ENCODE results near the gene CLDN7. TPM values are rescaled to one million over a fixed set of nuclear protein-coding genes. Genes with fewer than 3 reads are reported as not detected.

CLDN7 gene
- total RNA-seq, 1 experiment from 2014 or later = 286 TPM

GRCh38 chr17:7215652-7216180 is 46.6 kb downstream of the CLDN7 start:
- peaks cover 10% of the 10 kb centered on the region for H3K79me2 ChIP-seq (ENCODE audit: insufficient read depth, low read length)
- H2AFZ ChIP-seq (ENCODE audit: low read depth, low read length, poor library complexity, severe bottlenecking) = no peak overlapping the region
- RAD21 ChIA-PET (ENCODE audit: low non-redundant PET in 1 of 2, low total read pairs in 2 of 2, uncharacterized antibody in 2 of 2, unreplicated experiment in 2 of 2) = no interaction called here
- intact Hi-C loops (cut with micrococcal nuclease) = no loop called here
- TF ChIP-seq TCF7L2 (IDR thresholded peaks at IDR 0.05; ENCODE audit: borderline replicate concordance, extremely low read depth, insufficient read depth, insufficient read length) (no peak), POLR2AphosphoS5 (IDR thresholded peaks at IDR 0.05; ENCODE audit: low read depth, low read length) (no peak), FOSL1 (IDR thresholded peaks at IDR 0.05; ENCODE audit: low read depth) (no peak), CBX3 (IDR thresholded peaks at IDR 0.05; ENCODE audit: low read depth) (no peak), ZNF274 (IDR thresholded peaks at IDR 0.05; ENCODE audit: low read depth, low read length) (no peak), EZH2phosphoT487 (IDR thresholded peaks at IDR 0.05; ENCODE audit: borderline replicate concordance) (no peak), ELF1 (IDR thresholded peaks at IDR 0.05; ENCODE audit: borderline replicate concordance, low read depth) (no peak), JUND (IDR thresholded peaks at IDR 0.05) (no peak), EGR1 (IDR thresholded peaks at IDR 0.05; ENCODE audit: low read depth) (no peak), YY1 (IDR thresholded peaks at IDR 0.05; ENCODE audit: extremely low read depth, insufficient replicate concordance, low read depth, low read length) (no peak), ATF3 (IDR thresholded peaks at IDR 0.05) (no peak)
- H3K9me3 ChIP-seq (ENCODE audit: control insufficient read depth in 1 of 2, insufficient read depth in 1 of 2, low read depth in 1 of 2, low read length in 2 of 2) = no peaks in the 10 kb centered on the region
- POLR2A ChIA-PET = interaction anchor here (0.6 kb wide), 1 partner anchor 14 kb away, joined by 3 read pairs; no protein-coding TSS in a partner anchor
- H3K4me2 ChIP-seq (ENCODE audit: low read length) = peak overlapping the region; percentile 68
- H4K20me1 ChIP-seq (ENCODE audit: insufficient read depth) = no peaks in the 10 kb centered on the region
- H3K9me2 ChIP-seq (ENCODE audit: insufficient read depth) = no peaks in the 10 kb centered on the region
- peak overlapping the region; percentile 43 for H3K27ac ChIP-seq (ENCODE audit: low read depth, low read length)
- no TSS peak for BruUV-seq (replicated peaks)
- no peaks in the 10 kb centered on the region for H3K36me3 ChIP-seq (ENCODE audit: control insufficient read depth in 1 of 2, insufficient read depth in 2 of 2, low read length in 2 of 2)
- ATAC-seq = no peak
- H3K4me1 ChIP-seq (ENCODE audit: control insufficient read depth in 1 of 2, insufficient read depth in 2 of 2, low read length in 2 of 2) = peaks cover 12 to 60% of the 10 kb centered on the region in 2 experiments; a peak in 3 of 4 replicates
- H3K27me3 ChIP-seq (ENCODE audit: insufficient read depth, low read length) = no peaks in the 10 kb centered on the region
- no peak for DNase-seq (ENCODE audit: low read depth, low spot score)
- no peak overlapping the region for H3K9ac ChIP-seq (ENCODE audit: low read length)
- CTCF ChIA-PET = interaction anchor here (2.7 kb wide), 1 partner anchor 170 kb away, joined by 19 read pairs; no protein-coding TSS in a partner anchor
- H3K4me3 ChIP-seq (replicated peaks in 1 of 2; ENCODE audit: low read depth in 1 of 2, low read length in 2 of 2) = no peak overlapping the region

Measured in HCT116 (cell line).